ENCODE data around the gene TMEM144.

Gene TMEM144

GRCh38 chr4:158209825-158210807 lies at the start of gene TMEM144:
TMEM144 (plus strand) TSS chr4:158210486; CDS start chr4:158212668, 2,182 bp downstream.
- ATAC-seq: peak; percentile 45 to 72

DNA sequence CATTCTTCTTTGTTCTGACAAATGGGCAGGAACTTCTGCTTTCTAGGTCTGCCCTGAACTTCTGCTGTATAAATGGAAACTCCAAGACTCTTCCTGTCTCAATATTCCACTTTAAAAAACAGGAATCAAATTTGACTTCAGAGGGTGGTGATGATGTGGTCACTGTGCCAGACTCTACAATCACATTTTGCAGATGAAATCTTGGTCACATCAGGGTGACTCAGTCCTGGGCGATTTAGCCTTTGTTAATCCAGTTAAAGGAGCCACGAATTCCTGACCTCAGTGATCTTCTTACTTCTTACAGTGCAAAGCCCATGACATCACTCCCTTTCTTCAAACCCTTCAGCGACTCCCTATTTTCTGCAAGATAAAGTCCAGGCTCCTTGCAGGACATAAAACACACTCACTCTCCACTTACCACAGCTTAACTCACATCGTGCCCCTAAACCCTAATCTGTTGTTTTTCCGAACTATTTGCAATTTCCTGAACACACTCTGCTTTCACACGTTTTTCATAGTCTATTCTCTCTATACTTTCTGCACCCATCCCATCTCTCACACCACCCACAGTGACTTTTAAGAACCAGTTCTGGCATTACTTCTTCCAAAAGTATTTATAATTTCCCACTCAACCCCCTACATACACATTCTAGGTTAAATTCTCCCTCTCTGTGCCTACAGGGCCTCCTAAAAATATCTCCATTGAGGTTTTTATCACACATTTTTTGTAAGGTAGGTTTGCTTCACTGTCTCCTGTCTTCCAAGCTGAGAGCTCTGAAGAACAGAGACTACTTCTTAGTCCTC lies 48.5 kb upstream of the TMEM144 start:
- ATAC-seq: no peak

DNA sequence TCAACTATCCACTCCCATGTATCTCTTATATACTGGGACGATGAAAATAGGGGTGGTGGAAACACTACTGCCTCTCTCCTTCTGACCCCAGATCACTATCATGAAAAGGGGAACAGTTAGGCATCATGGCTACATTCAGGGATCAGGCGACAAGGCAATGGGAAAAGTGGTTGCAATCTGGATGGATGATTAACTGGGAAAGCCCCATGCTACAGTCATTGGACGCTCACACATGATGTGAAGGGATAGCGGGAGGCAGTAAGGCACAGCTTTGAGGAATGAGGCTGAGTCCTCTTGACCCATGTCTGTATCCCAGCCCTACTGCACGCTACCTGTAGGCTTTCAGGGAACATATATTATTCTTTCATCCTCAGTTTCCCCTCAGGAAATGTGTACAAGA lies 47.7 kb upstream of the TMEM144 start:
- ATAC-seq: no peak

- ATAC-seq: no peak
These were observed 46.1 kb upstream of the TMEM144 start for GRCh38 chr4:158163941-158164767.

DNA sequence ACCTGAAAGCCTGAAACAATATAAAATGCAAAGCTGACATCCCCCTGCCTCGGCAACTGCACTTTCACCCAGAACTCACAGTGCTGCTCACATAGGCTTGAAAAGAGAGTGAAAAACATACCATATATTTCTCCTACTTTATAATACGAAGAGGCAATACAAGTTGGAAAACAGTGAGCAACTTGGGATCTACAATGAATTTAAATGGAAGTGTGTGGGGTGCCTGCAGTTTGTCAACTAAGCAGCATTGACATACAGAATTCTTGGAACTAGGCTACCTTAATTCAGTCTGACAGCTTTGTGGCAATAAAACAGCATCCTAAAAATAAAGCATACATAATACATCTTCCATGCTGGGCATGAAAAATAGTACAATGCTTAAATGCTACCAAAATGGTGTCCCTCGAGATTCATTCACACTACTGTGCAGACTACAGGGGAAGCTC lies 45.5 kb upstream of the TMEM144 start:
- no peak for ATAC-seq

DNA sequence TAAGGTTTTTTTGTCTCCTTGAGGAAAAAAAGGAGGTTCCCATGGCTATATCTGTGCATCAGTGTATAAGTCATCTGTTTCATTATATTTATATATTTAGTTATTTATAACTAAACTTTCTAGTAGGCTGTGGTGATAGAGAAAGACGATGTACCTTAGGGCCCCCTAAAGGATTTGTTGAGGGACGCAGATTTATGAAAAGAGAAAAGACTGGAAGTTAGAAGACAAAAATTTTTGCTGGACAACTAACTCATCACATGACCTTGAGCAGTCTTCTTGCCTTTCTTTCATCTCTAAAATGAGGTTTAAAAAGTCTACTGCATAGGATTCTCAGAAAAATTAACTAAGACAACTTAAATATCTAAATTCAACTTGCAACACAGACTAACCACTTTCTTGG lies 43.6 kb upstream of the TMEM144 start:
- ATAC-seq: no peak

DNA sequence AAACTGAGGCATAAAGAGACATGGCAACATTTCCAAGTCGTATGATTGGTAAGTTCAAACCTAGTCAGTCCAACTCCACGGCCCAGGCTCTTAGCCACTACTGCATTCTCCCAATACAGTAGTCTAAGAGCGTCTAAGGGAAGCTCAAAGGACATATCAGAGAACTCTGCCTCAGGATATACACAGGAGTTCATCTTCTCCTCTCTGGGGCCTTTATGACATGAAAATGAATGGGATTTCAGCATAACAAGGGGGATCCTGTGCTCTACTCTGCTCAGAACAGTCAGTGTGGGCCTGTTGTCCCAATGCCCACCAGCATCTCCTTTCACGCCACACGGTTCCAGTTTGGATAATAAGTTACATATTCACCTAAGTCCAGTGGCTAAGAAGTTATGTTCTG lies 41.7 kb upstream of the TMEM144 start:
- no peak for ATAC-seq

GRCh38 chr4:158169506-158169905 lies 40.8 kb upstream of the TMEM144 start:
- no peak for ATAC-seq

- no peak for ATAC-seq
These were observed 40.2 kb upstream of the TMEM144 start for GRCh38 chr4:158169931-158170690.

DNA sequence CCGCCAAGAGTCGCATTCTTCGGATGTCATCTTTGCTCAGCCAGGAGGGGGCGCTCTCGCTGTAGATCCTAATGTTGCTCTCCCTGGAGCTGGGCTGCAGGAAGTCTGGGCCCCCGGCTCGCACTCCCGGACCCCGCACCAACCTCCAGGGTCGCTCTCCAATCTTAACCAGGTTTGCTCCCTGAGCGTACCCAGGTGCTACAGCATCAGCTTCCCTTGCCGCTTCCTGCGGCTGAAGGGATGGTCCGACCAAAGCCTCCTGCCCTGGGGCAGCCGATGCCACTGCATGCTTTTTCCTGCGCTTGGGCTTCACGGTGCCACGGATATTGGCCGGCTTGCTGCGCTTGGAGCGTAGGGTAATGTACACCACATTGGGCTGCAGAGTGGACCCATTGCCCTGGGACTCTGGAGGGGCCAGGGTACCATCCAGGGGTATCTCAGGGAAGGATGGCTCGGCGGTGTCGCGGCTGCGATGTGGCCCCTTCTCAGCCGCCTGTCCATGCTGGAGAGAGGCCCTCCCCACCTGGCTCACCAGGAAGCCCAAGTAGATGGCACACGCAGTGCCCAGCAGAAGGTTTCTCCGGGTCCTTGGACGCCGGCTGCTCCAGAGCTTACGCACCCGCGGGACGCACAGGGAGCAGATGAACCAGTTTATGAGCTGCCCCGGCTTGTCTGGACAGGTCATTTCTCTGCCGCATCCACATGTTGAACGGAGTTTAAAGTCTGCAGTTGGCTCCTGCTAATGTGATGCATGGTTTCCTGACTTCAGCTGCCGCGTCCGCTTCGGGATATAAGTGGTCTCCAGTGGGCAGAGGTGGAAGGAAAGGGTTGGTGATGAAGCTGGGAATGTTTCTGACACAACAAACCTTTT lies 39.4 kb upstream of the TMEM144 start:
- no peak for ATAC-seq

GRCh38 chr4:158172261-158173258 lies 37.7 kb upstream of the TMEM144 start, which contains the start of gene GASK1B:
GASK1B (minus strand) TSS chr4:158173025; CDS start chr4:158171375, 1,650 bp downstream.
- no peak for ATAC-seq

GRCh38 chr4:158176108-158176507 lies 34.2 kb upstream of the TMEM144 start:
- ATAC-seq: no peak

GRCh38 chr4:158176776-158177175 lies 33.5 kb upstream of the TMEM144 start:
- ATAC-seq: no peak

GRCh38 chr4:158179465-158179864 lies 30.8 kb upstream of the TMEM144 start:
- ATAC-seq: no peak

- no peak for ATAC-seq
These were observed 28.4 kb upstream of the TMEM144 start for GRCh38 chr4:158181906-158182305.

DNA sequence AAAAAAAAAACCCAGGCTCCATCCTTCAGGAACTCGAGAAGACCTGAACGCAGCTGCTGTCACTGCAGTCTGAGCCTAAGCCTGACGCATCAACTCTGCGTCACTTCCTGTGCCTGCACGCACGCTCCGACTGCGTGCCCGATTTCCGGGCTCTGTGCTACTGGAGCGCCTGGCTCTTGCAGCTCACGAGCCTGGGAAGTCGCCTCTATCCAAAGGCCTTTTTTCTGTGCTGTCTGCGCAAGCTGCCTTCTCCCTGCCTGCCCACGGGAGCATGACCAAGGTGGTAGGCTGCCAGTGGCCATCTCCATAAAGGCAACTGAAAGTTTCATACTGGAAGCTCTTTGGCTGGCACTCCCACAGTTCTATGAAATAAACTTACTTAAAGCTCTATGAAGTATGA lies 27.6 kb upstream of the TMEM144 start:
- ATAC-seq: no peak

- ATAC-seq: no peak
These were observed 23.5 kb upstream of the TMEM144 start for GRCh38 chr4:158186815-158187214.

GRCh38 chr4:158189422-158189821 lies 20.9 kb upstream of the TMEM144 start:
- ATAC-seq: no peak

- ATAC-seq: no peak
These were observed 19.6 kb upstream of the TMEM144 start for GRCh38 chr4:158190718-158191117.
